Activated CD4-positive, alpha-beta T cell treated with anti-CD3 and anti-CD28 coated beads for 48 hours (primary cell): ENCODE data around the gene EIF4G3.
"Not testable (repeated sequence)": the region's sequence is repeated elsewhere in the genome, so short reads cannot be mapped to it uniquely, and the experiment has no call there.

Experiments used
- DNase-seq: peaks from one replicate; pipeline ENCODE4 v3.0.0-alpha.2; 2020

Gene EIF4G3

GRCh38 chr1:20854529-20854928 is 322.2 kb downstream of the EIF4G3 start:
- no peak for DNase-seq

- not testable (repeated sequence) for DNase-seq
Measured at GRCh38 chr1:20851791-20852190, 324.9 kb downstream of the EIF4G3 start.

- DNase-seq = no peak
Measured at GRCh38 chr1:20850021-20850420, 326.7 kb downstream of the EIF4G3 start.

GRCh38 chr1:20849100-20849499 is 327.6 kb downstream of the EIF4G3 start:
- DNase-seq = no peak

- no peak for DNase-seq
Measured at GRCh38 chr1:20848162-20848561, 328.5 kb downstream of the EIF4G3 start.

GRCh38 chr1:20847611-20848080 is 329.1 kb downstream of the EIF4G3 start:
- DNase-seq = no peak

GRCh38 chr1:20846461-20847374 is 330.0 kb downstream of the EIF4G3 start:
- no peak for DNase-seq

- DNase-seq = no peak
Measured at GRCh38 chr1:20840731-20841130, 336.0 kb downstream of the EIF4G3 start.

GRCh38 chr1:20837554-20838192 is 339.0 kb downstream of the EIF4G3 start:
- DNase-seq = no peak

GRCh38 chr1:20836230-20836629 is 340.5 kb downstream of the EIF4G3 start:
- no peak for DNase-seq

GRCh38 chr1:20834780-20835179 is 341.9 kb downstream of the EIF4G3 start:
- DNase-seq = no peak

GRCh38 chr1:20834192-20834591 is 342.5 kb downstream of the EIF4G3 start:
- DNase-seq = no peak

GRCh38 chr1:20830378-20830777 is 346.3 kb downstream of the EIF4G3 start:
- DNase-seq = no peak

GRCh38 chr1:20829946-20830345 is 346.8 kb downstream of the EIF4G3 start:
- DNase-seq = no peak

GRCh38 chr1:20829531-20829930 is 347.2 kb downstream of the EIF4G3 start:
- DNase-seq = no peak

- DNase-seq = no peak
Measured at GRCh38 chr1:20823845-20824244, 352.9 kb downstream of the EIF4G3 start.

GRCh38 chr1:20821466-20821865 is 355.2 kb downstream of the EIF4G3 start:
- DNase-seq = no peak

GRCh38 chr1:20819818-20820217 is 356.9 kb downstream of the EIF4G3 start:
- DNase-seq = no peak

GRCh38 chr1:20814534-20814871 is 362.2 kb downstream of the EIF4G3 start:
- DNase-seq = no peak

- DNase-seq = no peak
Measured at GRCh38 chr1:20811916-20812315, 364.8 kb downstream of the EIF4G3 start.

GRCh38 chr1:20793236-20793635 is 383.5 kb downstream of the EIF4G3 start:
- no peak for DNase-seq

GRCh38 chr1:20792196-20792595 is 384.5 kb downstream of the EIF4G3 start:
- DNase-seq = no peak

GRCh38 chr1:20790785-20791184 is 385.9 kb downstream of the EIF4G3 start:
- no peak for DNase-seq

GRCh38 chr1:20789598-20789997 is 387.1 kb downstream of the EIF4G3 start:
- DNase-seq = not testable (repeated sequence)
